SK-N-SH (cell line): ENCODE measurements around the gene SLC16A10. TPM values are rescaled to one million over a fixed set of nuclear protein-coding genes. Genes with fewer than 3 reads are reported as not detected.

Source experiments
- CTCF ChIA-PET: fragments of 300-600, 350-600 bp; formaldehyde crosslinking; extraction: SDS; loops from one replicate; lab custom pipeline; 2021; lab: Yijun Ruan, JAX
- POLR2A ChIA-PET: fragments of 350-600 bp; sonication (Branson Sonifier 250); formaldehyde crosslinking; extraction: SDS; loops from one replicate; lab custom pipeline; 2020; ENCODE audit warnings: antibody characterized with exemption, inconsistent platforms; lab: Yijun Ruan, JAX
- DNase-seq: peaks from one replicate; pipeline ENCODE4 v3.0.0; 2012
- H2AFZ ChIP-seq: fragments of 200-600 bp; sonication (generic); 2 replicates; pipeline ENCODE4 v1.8.1; 2016; ENCODE audit warnings: antibody characterized with exemption, mild to moderate bottlenecking, low read depth
- H3F3A ChIP-seq: fragments of 200-600 bp; sonication (generic); replicated peaks from 2 replicates; pipeline ENCODE3; 2016; ENCODE audit warnings: antibody characterized with exemption, mild to moderate bottlenecking; ENCODE audit not compliant: insufficient read depth
- H3K27ac ChIP-seq, 2 experiments: fragments of 200-500 bp in 1 of 2; fragments of 200-600 bp in 1 of 2; sonication (Bioruptor generic) in 1 of 2; sonication (generic), shearing (Covaris generic) in 1 of 2; 2 replicates each; pipeline versions ENCODE4 v1.5.1 to v1.6.1; 2014 to 2016; ENCODE audit warnings: low read depth in 2 of 2, inconsistent platforms in 1 of 2, low read length in 1 of 2, mild to moderate bottlenecking in 1 of 2, mixed read lengths in 1 of 2
- H3K27me3 ChIP-seq: fragments of 200-600 bp; sonication (generic), shearing (Covaris generic); 2 replicates; pipeline ENCODE4 v1.6.1; 2016; ENCODE audit warnings: mixed run types; ENCODE audit not compliant: insufficient read depth
- H3K36me3 ChIP-seq, 2 experiments: fragments of 200-500 bp in 1 of 2; fragments of 200-600 bp in 1 of 2; sonication (Bioruptor generic) in 1 of 2; sonication (generic) in 1 of 2; replicated peaks in 1 of 2; 2 replicates each; pipeline versions ENCODE3 to v1.5.1; 2014 to 2016; ENCODE audit warnings: low read length in 1 of 2, mild to moderate bottlenecking in 1 of 2; ENCODE audit not compliant: insufficient read depth in 2 of 2, control insufficient read depth in 1 of 2
- H3K4me1 ChIP-seq, 2 experiments: fragments of 200-500 bp in 1 of 2; fragments of 200-600 bp in 1 of 2; sonication (Bioruptor generic) in 1 of 2; sonication (generic), shearing (Covaris generic) in 1 of 2; 2 replicates each; pipeline versions ENCODE4 v1.5.1 to v1.6.1; 2014 to 2016; ENCODE audit warnings: low read depth in 1 of 2, low read length in 1 of 2, mixed run types in 1 of 2; ENCODE audit not compliant: insufficient read depth in 2 of 2, control insufficient read depth in 1 of 2
- H3K4me2 ChIP-seq: fragments of 200-600 bp; sonication (generic), shearing (Covaris generic); 2 replicates; pipeline ENCODE4 v1.6.1; 2017; ENCODE audit warnings: mixed run types
- H3K4me3 ChIP-seq, 2 experiments: fragments of 200-500 bp in 1 of 2; fragments of 200-600 bp in 1 of 2; sonication (Bioruptor generic) in 1 of 2; sonication (generic), shearing (Covaris generic) in 1 of 2; 2 replicates each; pipeline versions ENCODE4 v1.5.1 to v1.8.1; 2014 to 2016; ENCODE audit warnings: low read depth in 2 of 2, inconsistent platforms in 1 of 2, low read length in 1 of 2, mild to moderate bottlenecking in 1 of 2, mixed read lengths in 1 of 2, moderate library complexity in 1 of 2
- H3K79me2 ChIP-seq: fragments of 200-600 bp; sonication (generic); 2 replicates; pipeline ENCODE4 v1.8.1; 2017; ENCODE audit warnings: mild to moderate bottlenecking; ENCODE audit not compliant: insufficient read depth
- H3K9ac ChIP-seq: fragments of 200-600 bp; sonication (generic); 2 replicates; pipeline ENCODE4 v1.6.1; 2017; ENCODE audit warnings: mixed run types
- H3K9me2 ChIP-seq: fragments of 200-600 bp; sonication (generic); 2 replicates; pipeline ENCODE4 v1.6.1; 2017; ENCODE audit warnings: mixed run types
- H3K9me3 ChIP-seq: fragments of 200-600 bp; sonication (generic); 2 replicates; pipeline ENCODE4 v1.6.1; 2017; ENCODE audit warnings: mixed run types, mild to moderate bottlenecking, moderate library complexity
- H4K20me1 ChIP-seq: fragments of 200-600 bp; sonication (generic); 2 replicates; pipeline ENCODE4 v1.6.1; 2017; ENCODE audit warnings: mild to moderate bottlenecking, mixed run types; ENCODE audit not compliant: insufficient read depth
- ELF1 ChIP-seq: IDR thresholded peaks from 2 replicates; pipeline ENCODE4 v1.4.0; 2012
- EP300 ChIP-seq, 2 experiments: IDR thresholded peaks; 2 replicates each; pipeline versions ENCODE4 v1.4.0 to v1.6.1; 2012; ENCODE audit warnings: borderline replicate concordance in 1 of 2, low read depth in 1 of 2, low read length in 1 of 2
- EZH2phosphoT487 ChIP-seq: fragments of 200-600 bp; sonication (generic); IDR thresholded peaks from 2 replicates; pipeline ENCODE4 v1.6.1; 2017; ENCODE audit warnings: low read depth, mixed run types, mild to moderate bottlenecking, antibody characterized with exemption, moderate library complexity, borderline replicate concordance
- FOSL2 ChIP-seq: IDR thresholded peaks from 2 replicates; pipeline ENCODE4 v1.4.0; 2012; ENCODE audit warnings: low read depth, mild to moderate bottlenecking, moderate library complexity, borderline replicate concordance
- FOXJ3 ChIP-seq: sonication (generic); formaldehyde crosslinking; IDR thresholded peaks from 2 replicates; pipeline ENCODE4 v1.5.1; 2020; ENCODE audit warnings: mild to moderate bottlenecking, missing genetic modification reagents
- FOXM1 ChIP-seq: IDR thresholded peaks from 2 replicates; pipeline ENCODE4 v1.4.0; 2012; ENCODE audit warnings: low read depth, mild to moderate bottlenecking
- GABPA ChIP-seq: IDR thresholded peaks from 2 replicates; pipeline ENCODE4 v1.4.0; 2012; ENCODE audit warnings: low read depth, mild to moderate bottlenecking
- IRF3 ChIP-seq: fragments of 150-350 bp; IDR thresholded peaks from 2 replicates; pipeline ENCODE4 v1.6.1; 2016; ENCODE audit warnings: mild to moderate bottlenecking, low read depth, low read length
- MEF2A ChIP-seq: IDR thresholded peaks from 2 replicates; pipeline ENCODE4 v1.4.0; 2012; ENCODE audit warnings: low read depth, borderline replicate concordance
- MXI1 ChIP-seq: IDR thresholded peaks from 2 replicates; pipeline ENCODE4 v1.6.1; 2012; ENCODE audit warnings: mild to moderate bottlenecking, low read depth, low read length, improper control_type of control experiment
- NRF1 ChIP-seq: IDR thresholded peaks from 2 replicates; pipeline ENCODE4 v1.6.1; 2012; ENCODE audit warnings: low read depth, mild to moderate bottlenecking, low read length
- RFX5 ChIP-seq: IDR thresholded peaks from 2 replicates; pipeline ENCODE4 v1.6.1; 2012; ENCODE audit warnings: mild to moderate bottlenecking, improper control_type of control experiment, low read length
- RXRA ChIP-seq: IDR thresholded peaks from 2 replicates; pipeline ENCODE4 v1.4.0; 2012; ENCODE audit warnings: low read depth, mild to moderate bottlenecking, borderline replicate concordance
- SIN3A ChIP-seq: IDR thresholded peaks from 2 replicates; pipeline ENCODE4 v1.6.1; 2012; ENCODE audit warnings: low read depth, mild to moderate bottlenecking, low read length, moderate library complexity, borderline replicate concordance
- SMC3 ChIP-seq: IDR thresholded peaks from 2 replicates; pipeline ENCODE4 v1.6.1; 2012; ENCODE audit warnings: low read depth, low read length, improper control_type of control experiment
- TEAD4 ChIP-seq: IDR thresholded peaks from 2 replicates; pipeline ENCODE4 v1.4.0; 2012; ENCODE audit warnings: mild to moderate bottlenecking, borderline replicate concordance; ENCODE audit not compliant: insufficient read depth
- YY1 ChIP-seq: IDR thresholded peaks from 2 replicates; pipeline ENCODE4 v1.4.0; 2012; ENCODE audit warnings: low read depth, mild to moderate bottlenecking
- WGBS: methylation state at CpG from one replicate; pipeline ENCODE4 v1.1.6; 2017; ENCODE audit warnings: low lambda C conversion rate; 5-methylcytosine and 5-hydroxymethylcytosine counted together
- polyA plus RNA-seq, 3 experiments: library from polyadenylated mRNA; depleted of rRNA; stranded (reverse); fragments of >200 nt; gene quantifications; 2 replicates each; pipeline ENCODE4 v1.2.3, GENCODE V29; 2012
- TF ChIP-seq, protein P1 (sequence below): IDR thresholded peaks from 2 replicates; pipeline ENCODE4 v1.4.0; 2012; ENCODE audit warnings: low read depth
- TF ChIP-seq, protein P2 (sequence below): IDR thresholded peaks from 2 replicates; pipeline ENCODE4; 2012
- TF ChIP-seq, protein P3 (sequence below): IDR thresholded peaks from 2 replicates; pipeline ENCODE4 v1.4.0; 2012; ENCODE audit warnings: low read depth, borderline replicate concordance
- TF ChIP-seq, protein P4 (sequence below): fragments of 200-600 bp; sonication (generic); IDR thresholded peaks from 2 replicates; pipeline ENCODE4 v1.6.1; 2017; ENCODE audit warnings: antibody characterized with exemption, mild to moderate bottlenecking, moderate library complexity
- TF ChIP-seq, protein P5 (sequence below): IDR thresholded peaks from 2 replicates; pipeline ENCODE4 v1.4.0; 2012; ENCODE audit warnings: low read depth, borderline replicate concordance

Gene SLC16A10
- polyA plus RNA-seq, 1 of the 3 experiments (the other 2 are of a cell fraction) = 0.12 TPM

DNA sequence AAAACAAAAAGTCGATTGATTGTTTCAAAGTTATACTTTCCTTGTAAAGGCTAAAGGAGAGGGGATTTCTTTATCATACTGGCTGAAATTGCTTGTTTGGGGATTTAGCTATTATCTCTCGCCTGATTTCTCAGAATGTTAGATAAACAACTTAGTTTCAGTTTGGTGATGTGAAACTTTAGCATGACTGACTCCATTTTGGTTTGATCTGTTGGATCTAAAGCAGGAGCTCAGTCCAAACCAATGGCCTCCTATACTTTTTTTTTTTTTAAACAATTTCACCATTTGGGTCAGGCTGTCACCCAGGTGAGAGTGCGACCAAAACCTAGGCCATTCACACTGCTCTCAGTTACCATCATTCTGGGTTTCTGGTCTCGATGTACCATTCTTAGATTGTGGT is 45.4 kb upstream of the SLC16A10 start:
- Histone ChIP-seq H3K27me3 (no peaks in the 10 kb centered on the region), H3F3A (no peaks in the 10 kb centered on the region), H3K4me1 (no peaks in the 10 kb centered on the region), H4K20me1 (no peaks in the 10 kb centered on the region), H3K9me3 (no peaks in the 10 kb centered on the region), H3K9ac (no peak overlapping the region), H3K27ac (no peak overlapping the region), H3K4me3 (no peak overlapping the region), H2AFZ (no peak overlapping the region), H3K36me3 (no peaks in the 10 kb centered on the region), H3K4me2 (no peak overlapping the region), H3K9me2 (no peaks in the 10 kb centered on the region), H3K79me2 (no peaks in the 10 kb centered on the region)
- CTCF ChIA-PET = interaction anchor here (3.9 kb wide), 1 partner anchor 16 kb away, joined by 18 read pairs; no protein-coding TSS in a partner anchor
- POLR2A ChIA-PET = no interaction called here
- 82% methylated on average over 4 of the region's 4 CpGs for WGBS
- no peak for DNase-seq
- no peak for TF ChIP-seq RFX5
- no peak for TF ChIP-seq MEF2A
- no peak for TF ChIP-seq MXI1
- no peak for TF ChIP-seq FOXJ3 (CRISPR knock-in tag)
- TF ChIP-seq NRF1 = no peak
- TF ChIP-seq, protein P1, sequence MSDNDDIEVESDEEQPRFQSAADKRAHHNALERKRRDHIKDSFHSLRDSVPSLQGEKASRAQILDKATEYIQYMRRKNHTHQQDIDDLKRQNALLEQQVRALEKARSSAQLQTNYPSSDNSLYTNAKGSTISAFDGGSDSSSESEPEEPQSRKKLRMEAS = no peak
- TF ChIP-seq GABPA = no peak
- TF ChIP-seq ELF1 = no peak
- TF ChIP-seq EP300 (IDR thresholded peaks at IDR 0.05; ENCODE audit: borderline replicate concordance in 1 of 2, low read depth in 1 of 2, low read length in 1 of 2) = no peak

DNA sequence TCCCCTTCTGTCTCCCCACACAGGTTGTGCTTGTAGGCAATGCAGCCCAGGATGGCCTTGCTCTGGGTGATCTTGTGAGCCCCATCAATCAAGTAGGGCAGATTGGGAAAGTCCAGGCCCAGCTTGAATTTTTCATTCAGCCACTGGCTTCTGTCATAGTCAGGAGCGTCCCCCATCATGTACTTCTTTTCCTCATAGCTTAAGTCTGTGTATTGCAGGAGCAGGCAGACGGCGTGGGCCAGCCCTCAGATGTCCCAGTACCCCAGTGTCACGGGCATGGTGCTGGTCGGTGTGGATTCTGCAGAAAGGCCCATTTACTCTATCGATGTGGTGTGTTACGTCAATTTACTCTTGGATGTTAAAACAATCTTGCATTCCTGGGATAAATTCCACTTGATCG is 40.1 kb upstream of the SLC16A10 start:
- Histone ChIP-seq H4K20me1 (no peaks in the 10 kb centered on the region), H3K4me2 (no peak overlapping the region), H3K79me2 (no peaks in the 10 kb centered on the region), H3K4me1 (no peaks in the 10 kb centered on the region), H3F3A (peaks cover 3% of the 10 kb centered on the region), H3K9ac (no peak overlapping the region), H3K9me3 (no peaks in the 10 kb centered on the region), H2AFZ (no peak overlapping the region), H3K27me3 (no peaks in the 10 kb centered on the region), H3K36me3 (no peaks in the 10 kb centered on the region), H3K4me3 (no peak overlapping the region), H3K27ac (no peak overlapping the region), H3K9me2 (no peaks in the 10 kb centered on the region)
- CTCF ChIA-PET = interaction anchor here (0.5 to 3.5 kb wide), 6 partner anchors 8 to 162 kb away, joined by 3 to 27 read pairs (median 4); no protein-coding TSS in a partner anchor
- POLR2A ChIA-PET = no interaction called here
- DNase-seq = no peak
- 88% methylated on average over 7 of the region's 8 CpGs for WGBS
- TF ChIP-seq FOSL2 (no peak), FOXM1 (no peak), EP300 (IDR thresholded peaks at IDR 0.05; ENCODE audit: borderline replicate concordance in 1 of 2, low read depth in 1 of 2, low read length in 1 of 2) (no peak), SIN3A (no peak), NRF1 (no peak), YY1 (no peak), SMC3 (no peak), TEAD4 (no peak), RXRA (no peak), IRF3 (no peak), RFX5 (no peak), EZH2phosphoT487 (no peak), FOXJ3 (CRISPR knock-in tag) (no peak)
- TF ChIP-seq, protein P2, sequence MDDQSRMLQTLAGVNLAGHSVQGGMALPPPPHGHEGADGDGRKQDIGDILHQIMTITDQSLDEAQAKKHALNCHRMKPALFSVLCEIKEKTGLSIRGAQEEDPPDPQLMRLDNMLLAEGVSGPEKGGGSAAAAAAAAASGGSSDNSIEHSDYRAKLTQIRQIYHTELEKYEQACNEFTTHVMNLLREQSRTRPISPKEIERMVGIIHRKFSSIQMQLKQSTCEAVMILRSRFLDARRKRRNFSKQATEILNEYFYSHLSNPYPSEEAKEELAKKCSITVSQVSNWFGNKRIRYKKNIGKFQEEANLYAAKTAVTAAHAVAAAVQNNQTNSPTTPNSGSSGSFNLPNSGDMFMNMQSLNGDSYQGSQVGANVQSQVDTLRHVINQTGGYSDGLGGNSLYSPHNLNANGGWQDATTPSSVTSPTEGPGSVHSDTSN = no peak
- TF ChIP-seq, protein P3, sequence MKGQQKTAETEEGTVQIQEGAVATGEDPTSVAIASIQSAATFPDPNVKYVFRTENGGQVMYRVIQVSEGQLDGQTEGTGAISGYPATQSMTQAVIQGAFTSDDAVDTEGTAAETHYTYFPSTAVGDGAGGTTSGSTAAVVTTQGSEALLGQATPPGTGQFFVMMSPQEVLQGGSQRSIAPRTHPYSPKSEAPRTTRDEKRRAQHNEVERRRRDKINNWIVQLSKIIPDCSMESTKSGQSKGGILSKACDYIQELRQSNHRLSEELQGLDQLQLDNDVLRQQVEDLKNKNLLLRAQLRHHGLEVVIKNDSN = no peak
- TF ChIP-seq, protein P4, sequence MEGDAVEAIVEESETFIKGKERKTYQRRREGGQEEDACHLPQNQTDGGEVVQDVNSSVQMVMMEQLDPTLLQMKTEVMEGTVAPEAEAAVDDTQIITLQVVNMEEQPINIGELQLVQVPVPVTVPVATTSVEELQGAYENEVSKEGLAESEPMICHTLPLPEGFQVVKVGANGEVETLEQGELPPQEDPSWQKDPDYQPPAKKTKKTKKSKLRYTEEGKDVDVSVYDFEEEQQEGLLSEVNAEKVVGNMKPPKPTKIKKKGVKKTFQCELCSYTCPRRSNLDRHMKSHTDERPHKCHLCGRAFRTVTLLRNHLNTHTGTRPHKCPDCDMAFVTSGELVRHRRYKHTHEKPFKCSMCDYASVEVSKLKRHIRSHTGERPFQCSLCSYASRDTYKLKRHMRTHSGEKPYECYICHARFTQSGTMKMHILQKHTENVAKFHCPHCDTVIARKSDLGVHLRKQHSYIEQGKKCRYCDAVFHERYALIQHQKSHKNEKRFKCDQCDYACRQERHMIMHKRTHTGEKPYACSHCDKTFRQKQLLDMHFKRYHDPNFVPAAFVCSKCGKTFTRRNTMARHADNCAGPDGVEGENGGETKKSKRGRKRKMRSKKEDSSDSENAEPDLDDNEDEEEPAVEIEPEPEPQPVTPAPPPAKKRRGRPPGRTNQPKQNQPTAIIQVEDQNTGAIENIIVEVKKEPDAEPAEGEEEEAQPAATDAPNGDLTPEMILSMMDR = no peak
- TF ChIP-seq, protein P5, sequence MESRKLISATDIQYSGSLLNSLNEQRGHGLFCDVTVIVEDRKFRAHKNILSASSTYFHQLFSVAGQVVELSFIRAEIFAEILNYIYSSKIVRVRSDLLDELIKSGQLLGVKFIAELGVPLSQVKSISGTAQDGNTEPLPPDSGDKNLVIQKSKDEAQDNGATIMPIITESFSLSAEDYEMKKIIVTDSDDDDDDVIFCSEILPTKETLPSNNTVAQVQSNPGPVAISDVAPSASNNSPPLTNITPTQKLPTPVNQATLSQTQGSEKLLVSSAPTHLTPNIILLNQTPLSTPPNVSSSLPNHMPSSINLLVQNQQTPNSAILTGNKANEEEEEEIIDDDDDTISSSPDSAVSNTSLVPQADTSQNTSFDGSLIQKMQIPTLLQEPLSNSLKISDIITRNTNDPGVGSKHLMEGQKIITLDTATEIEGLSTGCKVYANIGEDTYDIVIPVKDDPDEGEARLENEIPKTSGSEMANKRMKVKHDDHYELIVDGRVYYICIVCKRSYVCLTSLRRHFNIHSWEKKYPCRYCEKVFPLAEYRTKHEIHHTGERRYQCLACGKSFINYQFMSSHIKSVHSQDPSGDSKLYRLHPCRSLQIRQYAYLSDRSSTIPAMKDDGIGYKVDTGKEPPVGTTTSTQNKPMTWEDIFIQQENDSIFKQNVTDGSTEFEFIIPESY = no peak
